HG03378 (cell line): ENCODE data around the gene NDUFV1.
"Not testable (repeated sequence)": the region's sequence is repeated elsewhere in the genome, so short reads cannot be mapped to it uniquely, and the experiment has no call there.

ENCODE experiments used
- ATAC-seq: cut with Tn5 transposase; IDR thresholded peaks from one replicate; pipeline ENCODE4 v1.9.1; 2021; ENCODE audit warnings: mild to moderate bottlenecking, moderate library complexity; ENCODE audit not compliant: unreplicated experiment

The NDUFV1 gene

DNA sequence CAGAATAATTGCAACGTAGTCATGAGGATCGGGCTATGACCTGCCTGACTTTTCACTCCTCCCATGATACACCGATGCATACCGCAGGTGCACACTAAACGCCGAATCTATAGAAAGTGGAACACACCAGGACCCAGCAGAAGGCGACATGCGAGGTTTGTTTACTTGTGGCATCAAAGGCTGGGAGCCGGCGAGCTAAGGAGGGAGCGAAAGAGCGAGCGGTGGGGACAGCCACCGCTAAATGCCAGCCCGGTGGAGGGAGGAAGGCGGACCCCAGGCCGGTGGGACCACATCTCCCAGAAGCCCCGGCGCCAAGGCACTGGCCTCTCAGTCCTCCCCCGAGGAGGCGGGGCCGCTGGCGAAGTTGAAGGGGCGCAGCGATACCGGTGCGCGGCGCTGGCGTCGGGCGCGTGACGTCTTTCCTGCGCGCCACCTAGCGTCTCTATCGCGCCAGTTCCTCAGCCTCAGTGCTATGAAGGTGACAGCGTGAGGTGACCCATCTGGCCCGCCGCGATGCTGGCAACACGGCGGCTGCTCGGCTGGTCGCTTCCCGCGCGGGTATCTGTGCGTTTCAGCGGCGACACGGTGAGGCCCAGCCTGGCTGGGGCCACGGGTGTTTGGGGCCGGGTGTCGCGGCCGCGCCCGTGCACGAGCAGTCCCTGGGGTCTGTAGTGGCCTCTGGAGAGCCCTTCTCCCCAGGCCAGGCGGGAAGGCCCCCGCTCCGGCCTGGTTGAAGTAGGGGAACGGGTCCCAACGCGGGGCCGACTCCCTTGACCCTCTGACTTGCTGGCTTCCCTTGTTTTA, at the start of gene NDUFV1:
Gene NDUFV1 (plus strand): TSS at position 445 of the 804 bp plus-strand sequence. CDS start 69 bp downstream, at position 514.
- peak; percentile 68 for ATAC-seq

DNA sequence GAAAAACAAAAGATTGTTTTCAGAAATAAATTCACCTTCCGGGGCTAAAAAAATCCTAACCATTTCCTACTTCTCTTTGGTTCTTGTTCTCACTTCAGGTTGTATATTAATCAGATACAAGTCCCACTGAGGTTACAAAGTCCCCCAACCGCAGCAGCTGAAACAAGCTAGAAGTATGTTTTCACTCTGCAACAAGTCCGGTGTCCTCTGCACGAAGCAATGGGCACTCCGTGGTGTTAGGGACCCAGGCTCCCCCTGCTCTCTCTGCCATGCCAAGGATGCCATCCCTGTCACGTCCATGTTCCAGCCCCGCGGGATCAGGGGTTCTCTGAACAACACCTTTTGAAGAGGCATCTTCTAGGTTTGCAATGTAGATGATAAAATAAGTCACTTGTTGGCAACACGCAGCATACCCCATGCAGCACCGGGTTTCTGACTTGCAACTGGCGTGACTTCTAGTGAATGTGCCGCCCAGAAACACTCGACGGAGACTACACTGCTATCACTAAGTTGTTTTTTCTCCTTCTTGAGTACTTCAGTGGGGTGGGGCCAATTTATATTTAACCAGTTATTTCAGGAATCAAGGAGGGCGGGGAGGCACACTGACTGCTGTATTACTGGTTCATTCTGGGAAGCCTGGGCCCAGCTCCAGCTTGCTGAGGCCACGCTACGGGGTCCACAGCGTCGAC, 48.5 kb upstream of the NDUFV1 start:
- peak; percentile 45 for ATAC-seq

DNA sequence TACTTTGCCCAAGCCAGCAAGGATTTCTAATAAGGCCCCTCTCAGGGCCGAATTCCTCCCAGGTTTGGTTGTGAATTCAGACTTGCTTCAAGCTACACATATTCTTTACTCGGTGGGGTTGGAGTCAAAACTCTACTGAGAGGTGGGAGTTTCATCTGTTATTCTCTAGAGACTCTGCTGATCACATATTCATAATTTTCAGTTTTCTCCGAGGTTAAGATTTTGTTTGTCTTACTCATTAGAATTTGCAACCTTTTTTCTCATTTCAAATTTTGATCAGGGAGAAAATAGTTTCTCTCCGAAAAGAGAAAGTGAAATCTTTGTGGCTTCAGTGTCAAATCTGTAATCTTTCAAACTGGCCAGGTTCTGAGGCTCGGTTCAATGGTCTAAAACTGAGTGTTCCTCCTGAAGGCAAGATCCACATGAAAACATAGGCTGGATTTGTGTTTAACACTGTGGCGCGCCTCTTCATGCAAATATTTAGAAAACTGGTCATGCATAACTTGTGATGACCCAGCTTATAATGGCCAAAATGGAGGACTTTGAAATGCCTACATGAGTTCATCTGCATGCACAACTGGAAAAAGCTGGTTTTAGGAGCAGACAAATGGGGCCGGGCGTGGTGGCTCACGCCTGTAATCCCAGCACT, 44.6 kb upstream of the NDUFV1 start:
- peak; percentile 63 for ATAC-seq

DNA sequence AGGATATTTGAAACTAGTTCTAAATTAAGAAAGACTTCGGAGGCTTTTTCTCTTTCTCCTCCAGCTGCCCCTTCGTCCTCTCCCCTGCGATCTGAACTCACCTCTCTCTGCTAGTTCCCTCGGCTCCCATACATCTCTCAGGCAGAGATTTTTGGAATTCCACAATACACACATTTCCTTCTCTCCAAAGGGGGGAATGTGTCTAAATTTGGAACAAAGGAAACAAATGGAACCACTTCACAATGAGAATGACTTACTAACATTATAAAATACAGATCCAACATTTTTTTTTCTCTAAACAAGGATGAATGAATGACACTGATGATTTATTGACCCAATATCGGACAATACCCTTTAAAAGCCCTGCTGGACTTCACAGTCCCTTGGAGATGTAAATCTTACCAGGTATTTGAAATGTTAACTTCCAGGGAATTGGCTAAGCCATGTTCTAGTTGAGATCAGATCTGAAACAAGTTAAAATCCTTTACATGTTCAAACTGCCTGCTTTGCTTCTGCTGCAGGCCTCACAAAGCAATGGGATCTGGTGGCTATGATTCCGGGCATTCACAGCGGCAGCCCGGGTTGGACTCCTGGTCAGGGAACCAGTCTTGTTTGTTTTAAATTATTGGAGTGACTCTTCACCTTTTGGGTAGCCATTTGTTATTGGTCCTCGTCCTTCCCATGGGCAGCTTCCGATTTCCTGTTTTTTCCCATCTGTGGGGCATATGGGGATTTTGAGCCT, 43.6 kb upstream of the NDUFV1 start:
- no peak for ATAC-seq

DNA sequence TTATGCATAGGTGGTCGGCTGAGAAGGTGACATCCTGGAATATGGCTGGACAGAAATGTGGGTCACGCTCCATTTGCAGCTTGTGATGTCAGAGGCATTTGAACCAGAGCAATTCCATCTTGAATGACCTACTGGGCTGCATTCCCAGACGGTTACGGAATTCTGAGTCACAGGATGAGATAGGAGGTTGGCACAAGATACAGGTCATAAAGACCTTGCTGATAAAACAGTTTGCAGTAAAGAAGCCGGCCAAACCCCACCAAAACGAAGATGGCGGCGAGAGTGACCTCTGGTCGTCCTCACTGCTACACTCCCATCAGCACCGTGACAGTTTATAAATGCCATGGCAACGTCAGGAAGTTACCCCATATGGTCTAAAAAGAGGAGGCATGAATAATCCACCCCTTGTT, 43.0 kb upstream of the NDUFV1 start:
- not testable (repeated sequence) for ATAC-seq

DNA sequence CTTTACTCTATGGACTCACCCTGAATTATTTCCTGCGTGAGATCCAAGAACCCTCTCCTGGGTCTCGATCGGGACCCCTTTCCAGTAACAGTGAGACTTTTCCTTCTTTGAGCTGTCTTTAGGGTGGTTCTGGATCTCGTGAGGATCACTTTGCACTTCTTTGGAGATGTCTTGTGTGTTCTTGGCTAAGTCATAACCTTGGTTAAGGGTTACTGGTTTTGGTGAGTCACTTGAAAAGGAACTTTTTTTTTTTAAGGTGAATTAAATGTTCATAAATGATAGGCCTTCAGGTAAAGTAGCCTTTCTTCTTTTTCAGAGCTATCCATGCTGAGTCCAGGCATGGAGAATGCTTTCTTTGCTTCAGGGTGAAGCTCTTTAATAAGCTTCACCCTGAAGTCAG, 42.5 kb upstream of the NDUFV1 start:
- ATAC-seq: no peak

DNA sequence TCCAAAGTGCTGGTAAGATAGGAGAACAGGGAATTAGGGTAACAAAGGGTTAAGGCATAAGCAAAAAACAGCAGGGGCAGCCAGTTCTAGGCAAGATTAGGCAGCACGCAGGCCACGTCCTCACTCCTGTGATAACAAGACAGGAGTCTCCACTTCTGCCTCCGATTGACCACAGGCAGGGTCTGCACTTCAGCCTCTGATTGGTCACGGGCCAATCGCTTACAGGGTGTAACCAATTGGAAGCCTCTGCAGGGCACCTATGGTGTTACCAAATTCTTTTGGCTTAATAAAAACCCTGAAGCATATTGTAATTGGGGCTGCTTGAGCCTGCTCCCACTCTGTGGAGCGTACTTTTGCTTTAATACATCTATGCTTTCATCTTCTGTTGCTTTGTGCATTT, 35.3 kb upstream of the NDUFV1 start:
- ATAC-seq: no peak

DNA sequence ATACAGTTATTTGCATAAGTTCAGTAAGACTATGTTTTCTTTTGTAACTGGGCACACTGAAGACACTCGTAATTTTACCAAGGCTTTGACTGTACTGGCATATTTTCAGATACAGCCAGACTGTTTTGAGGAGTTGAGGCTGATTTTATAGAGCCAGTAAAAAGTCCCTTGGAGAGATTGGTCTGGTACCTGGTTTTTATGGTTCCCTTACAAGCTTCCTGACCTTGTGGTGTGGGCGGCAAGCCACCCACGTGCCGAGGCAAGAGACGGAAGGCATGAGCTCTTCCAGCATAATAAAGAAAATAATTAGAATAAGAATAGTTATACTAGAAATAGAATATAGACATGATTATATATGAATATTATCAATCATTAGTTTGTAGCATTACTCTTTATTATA, 34.4 kb upstream of the NDUFV1 start:
- ATAC-seq: no peak

DNA sequence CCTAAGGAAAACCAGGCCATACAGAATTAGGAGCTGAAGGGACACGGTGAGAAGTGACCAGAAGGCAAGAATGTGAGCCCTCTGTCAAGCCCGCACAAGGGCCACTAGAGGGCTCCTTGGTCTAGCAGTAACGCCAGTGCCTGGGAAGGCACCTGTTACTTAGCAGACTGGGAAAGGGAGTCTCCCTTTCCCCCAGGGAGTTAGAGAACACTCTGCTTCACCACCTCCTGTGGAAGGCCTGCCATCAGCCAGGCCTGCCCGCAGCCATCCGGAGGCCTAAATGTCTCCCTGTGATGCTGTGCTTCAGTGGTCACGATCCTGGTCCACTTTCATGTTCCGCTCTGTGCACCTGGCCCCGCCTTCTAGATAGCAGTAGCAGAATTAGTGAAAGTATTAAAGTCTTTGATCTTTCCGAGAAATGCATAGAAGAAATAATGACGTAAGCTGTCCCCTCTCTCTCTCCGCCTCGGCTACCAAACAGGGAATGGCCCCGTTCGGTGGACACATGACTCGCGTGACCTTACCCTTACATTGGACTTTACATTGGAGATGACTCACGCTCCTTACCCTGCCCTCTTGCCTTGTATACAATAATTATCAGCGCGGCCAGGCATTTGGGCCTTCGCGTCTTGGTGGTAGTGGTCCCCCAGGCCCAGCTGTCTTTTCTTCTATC, 33.9 kb upstream of the NDUFV1 start:
- ATAC-seq: no peak

DNA sequence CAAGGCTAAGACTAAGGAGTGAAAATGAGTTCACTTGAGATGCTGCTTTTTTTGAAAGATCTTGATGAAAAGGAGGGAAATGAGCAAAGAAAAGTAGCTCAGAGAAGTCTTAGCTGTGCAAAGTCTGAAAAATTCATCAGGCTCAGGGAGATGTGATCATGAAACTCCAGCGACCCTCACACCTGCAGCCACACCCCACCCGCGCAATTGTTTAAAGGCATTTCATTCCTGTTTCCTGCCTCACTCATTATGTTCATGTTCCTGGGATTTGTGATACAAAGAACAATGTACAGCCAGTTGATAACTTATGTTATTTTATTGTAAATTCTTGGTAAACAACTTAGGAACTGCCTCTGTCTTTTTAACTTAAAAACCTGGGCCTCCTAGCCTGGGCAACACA, 31.8 kb upstream of the NDUFV1 start:
- no peak for ATAC-seq

DNA sequence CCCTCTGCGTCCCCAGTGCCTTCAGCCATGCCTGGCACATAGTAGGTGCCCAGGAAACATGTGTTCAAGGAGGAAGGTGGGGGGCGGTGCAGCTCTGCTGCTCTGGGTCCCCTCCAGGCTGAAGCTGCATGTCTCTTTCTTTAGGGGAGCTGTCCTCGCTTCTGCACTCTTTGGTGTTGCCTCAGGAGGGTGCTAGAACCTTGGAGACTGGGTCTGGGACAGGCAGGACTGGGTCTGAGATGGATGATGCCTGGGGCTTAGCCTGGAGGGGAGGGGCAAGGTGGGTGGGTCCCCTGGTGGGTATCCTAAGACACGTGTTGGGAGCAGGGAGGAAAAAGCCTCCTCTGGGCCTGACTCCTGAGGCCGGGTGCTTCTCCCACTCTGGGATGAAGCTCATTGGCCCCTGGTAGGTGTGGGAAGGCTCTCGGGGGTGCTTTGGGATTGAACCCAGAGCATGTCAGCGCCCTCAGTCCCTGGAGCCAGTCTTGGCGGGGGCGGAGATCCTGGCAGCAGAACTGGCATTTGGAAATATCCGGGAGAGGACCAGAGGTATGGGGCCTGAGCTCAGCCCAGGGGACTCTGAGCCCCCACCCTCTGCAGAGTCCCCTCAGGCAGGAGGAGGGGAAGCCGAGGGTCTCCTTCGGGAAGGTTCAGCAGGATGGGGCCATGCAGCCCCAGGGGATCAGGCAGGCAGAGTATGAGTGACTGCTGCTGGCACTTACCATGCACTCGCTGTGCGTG, 29.8 kb upstream of the NDUFV1 start:
- ATAC-seq: no peak

DNA sequence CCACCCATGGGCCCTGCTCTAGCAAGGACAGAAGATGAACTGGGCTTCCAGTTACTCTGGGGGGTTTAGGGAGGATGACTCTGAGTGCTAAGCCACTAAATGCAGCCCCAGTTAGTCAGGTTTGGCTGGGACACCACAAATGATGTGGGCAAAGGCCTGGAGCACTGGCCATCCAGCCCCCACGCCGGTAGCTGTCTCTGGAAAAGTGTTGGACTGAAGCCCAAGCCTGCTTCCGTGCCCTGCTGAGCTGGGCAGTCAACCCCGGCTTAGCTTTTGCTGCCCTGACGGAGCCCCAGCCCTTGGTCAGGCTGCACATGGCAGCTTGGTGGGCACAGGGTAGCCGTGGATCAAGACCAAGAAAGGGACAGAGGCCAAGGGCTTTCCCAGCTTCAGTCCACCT, 28.8 kb upstream of the NDUFV1 start:
- no peak for ATAC-seq

DNA sequence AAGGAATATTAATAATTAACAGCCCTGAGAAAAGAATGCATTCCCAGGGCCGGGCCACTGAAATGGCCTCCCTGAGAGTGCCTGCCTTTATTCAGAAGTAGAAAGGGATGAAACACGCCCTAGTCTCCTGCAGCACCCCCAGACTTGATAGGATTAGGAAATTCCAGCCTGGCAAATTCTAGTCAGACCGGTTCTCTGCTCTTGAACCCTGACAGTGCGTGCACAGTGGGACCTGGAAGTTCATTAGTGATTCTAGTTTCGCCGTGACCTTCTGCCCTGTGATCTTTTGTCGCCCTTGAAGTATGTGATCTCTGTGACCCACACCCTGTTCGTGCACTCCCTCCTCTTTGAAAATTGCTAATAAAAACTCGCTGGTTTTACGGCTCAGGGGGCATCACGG, 25.3 kb upstream of the NDUFV1 start:
- no peak for ATAC-seq

DNA sequence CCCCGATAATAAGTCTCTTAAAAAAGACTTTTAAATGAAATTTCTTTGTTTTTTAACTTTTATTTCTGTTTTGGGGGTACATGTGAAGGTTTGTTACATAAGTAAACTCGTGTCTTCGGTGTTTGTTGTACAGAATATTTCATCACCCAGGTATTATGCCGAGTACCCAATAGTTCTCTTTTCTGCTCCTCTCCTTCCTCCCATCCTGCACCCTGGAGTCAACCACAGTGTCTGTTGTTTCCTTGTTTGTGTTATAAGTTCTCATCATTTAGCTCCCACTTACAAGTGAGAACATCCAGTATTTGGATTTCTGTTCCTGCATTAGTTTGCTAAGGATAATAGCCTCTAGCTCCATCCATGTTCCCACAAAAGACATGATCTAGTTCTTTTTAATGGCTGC, 24.7 kb upstream of the NDUFV1 start:
- ATAC-seq: no peak

DNA sequence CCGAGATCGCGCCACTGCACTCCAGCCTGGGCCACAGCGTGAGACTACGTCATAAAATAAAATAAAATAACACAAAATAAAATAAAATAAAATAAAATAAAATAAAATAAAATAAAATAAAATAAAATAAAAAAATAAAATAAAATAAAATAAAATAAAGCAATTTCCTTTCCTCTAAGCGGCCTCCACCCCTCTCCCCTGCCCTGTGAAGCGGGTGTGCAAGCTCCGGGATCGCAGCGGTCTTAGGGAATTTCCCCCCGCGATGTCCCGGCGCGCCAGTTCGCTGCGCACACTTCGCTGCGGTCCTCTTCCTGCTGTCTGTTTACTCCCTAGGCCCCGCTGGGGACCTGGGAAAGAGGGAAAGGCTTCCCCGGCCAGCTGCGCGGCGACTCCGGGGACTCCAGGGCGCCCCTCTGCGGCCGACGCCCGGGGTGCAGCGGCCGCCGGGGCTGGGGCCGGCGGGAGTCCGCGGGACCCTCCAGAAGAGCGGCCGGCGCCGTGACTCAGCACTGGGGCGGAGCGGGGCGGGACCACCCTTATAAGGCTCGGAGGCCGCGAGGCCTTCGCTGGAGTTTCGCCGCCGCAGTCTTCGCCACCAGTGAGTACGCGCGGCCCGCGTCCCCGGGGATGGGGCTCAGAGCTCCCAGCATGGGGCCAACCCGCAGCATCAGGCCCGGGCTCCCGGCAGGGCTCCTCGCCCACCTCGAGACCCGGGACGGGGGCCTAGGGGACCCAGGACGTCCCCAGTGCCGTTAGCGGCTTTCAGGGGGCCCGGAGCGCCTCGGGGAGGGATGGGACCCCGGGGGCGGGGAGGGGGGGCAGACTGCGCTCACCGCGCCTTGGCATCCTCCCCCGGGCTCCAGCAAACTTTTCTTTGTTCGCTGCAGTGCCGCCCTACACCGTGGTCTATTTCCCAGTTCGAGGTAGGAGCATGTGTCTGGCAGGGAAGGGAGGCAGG, 23.2 kb upstream of the NDUFV1 start, which contains the start of gene GSTP1:
Gene GSTP1 (plus strand): TSS at position 566 of the 958 bp plus-strand sequence. CDS start 32 bp downstream, at position 598.
- ATAC-seq: no peak

DNA sequence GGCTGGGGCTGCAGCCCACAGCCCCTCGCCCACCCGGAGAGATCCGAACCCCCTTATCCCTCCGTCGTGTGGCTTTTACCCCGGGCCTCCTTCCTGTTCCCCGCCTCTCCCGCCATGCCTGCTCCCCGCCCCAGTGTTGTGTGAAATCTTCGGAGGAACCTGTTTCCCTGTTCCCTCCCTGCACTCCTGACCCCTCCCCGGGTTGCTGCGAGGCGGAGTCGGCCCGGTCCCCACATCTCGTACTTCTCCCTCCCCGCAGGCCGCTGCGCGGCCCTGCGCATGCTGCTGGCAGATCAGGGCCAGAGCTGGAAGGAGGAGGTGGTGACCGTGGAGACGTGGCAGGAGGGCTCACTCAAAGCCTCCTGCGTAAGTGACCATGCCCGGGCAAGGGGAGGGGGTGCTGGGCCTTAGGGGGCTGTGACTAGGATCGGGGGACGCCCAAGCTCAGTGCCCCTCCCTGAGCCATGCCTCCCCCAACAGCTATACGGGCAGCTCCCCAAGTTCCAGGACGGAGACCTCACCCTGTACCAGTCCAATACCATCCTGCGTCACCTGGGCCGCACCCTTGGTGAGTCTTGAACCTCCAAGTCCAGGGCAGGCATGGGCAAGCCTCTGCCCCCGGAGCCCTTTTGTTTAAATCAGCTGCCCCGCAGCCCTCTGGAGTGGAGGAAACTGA, 22.4 kb upstream of the NDUFV1 start:
- no peak for ATAC-seq

DNA sequence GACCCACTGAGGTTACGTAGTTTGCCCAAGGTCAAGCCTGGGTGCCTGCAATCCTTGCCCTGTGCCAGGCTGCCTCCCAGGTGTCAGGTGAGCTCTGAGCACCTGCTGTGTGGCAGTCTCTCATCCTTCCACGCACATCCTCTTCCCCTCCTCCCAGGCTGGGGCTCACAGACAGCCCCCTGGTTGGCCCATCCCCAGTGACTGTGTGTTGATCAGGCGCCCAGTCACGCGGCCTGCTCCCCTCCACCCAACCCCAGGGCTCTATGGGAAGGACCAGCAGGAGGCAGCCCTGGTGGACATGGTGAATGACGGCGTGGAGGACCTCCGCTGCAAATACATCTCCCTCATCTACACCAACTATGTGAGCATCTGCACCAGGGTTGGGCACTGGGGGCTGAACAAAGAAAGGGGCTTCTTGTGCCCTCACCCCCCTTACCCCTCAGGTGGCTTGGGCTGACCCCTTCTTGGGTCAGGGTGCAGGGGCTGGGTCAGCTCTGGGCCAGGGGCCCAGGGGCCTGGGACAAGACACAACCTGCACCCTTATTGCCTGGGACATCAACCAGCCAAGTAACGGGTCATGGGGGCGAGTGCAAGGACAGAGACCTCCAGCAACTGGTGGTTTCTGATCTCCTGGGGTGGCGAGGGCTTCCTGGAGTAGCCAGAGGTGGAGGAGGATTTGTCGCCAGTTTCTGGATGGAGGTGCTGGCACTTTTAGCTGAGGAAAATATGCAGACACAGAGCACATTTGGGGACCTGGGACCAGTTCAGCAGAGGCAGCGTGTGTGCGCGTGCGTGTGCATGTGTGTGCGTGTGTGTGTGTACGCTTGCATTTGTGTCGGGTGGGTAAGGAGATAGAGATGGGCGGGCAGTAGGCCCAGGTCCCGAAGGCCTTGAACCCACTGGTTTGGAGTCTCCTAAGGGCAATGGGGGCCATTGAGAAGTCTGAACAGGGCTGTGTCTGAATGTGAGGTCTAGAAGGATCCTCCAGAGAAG, 21.6 kb upstream of the NDUFV1 start:
- ATAC-seq: no peak
